ENCODE data around the gene GZF1.

Gene GZF1

GRCh38 chr20:23332467-23332866 lies 29.5 kb upstream of the GZF1 start:
- H3K4ac ChIP-seq (ENCODE audit: low read depth in 1 of 2, low read length in 2 of 2) = no peak overlapping the region
- WGBS = 51% methylated on average over 2 of the region's 2 CpGs
- no peaks in the 10 kb centered on the region for H3K9me3 ChIP-seq (ENCODE audit: control insufficient read depth, low read length)
- no peak overlapping the region for H3K4me2 ChIP-seq (ENCODE audit: low read length, poor library complexity, severe bottlenecking)
- no peak overlapping the region for H2BK120ac ChIP-seq (ENCODE audit: low read depth, low read length)
- peaks cover 11% of the 10 kb centered on the region for H3K4me1 ChIP-seq (ENCODE audit: control insufficient read depth, insufficient read depth, low read depth, low read length)
- no peak overlapping the region for H2AK5ac ChIP-seq (ENCODE audit: low read length, severe bottlenecking)
- no peak overlapping the region for H2AFZ ChIP-seq (ENCODE audit: low read depth, low read length)
- no peak overlapping the region for H4K8ac ChIP-seq (ENCODE audit: low read length)
- H3K79me1 ChIP-seq (replicated peaks; ENCODE audit: low read length, poor library complexity, severe bottlenecking) = no peaks in the 10 kb centered on the region
- DNase-seq = no peak
- H4K91ac ChIP-seq (ENCODE audit: low read length) = no peak overlapping the region
- no peak overlapping the region for H3K14ac ChIP-seq (ENCODE audit: low read length in 2 of 2)
- no peak overlapping the region for H3K27ac ChIP-seq (ENCODE audit: low read length, poor library complexity, severe bottlenecking)
- H3K18ac ChIP-seq (ENCODE audit: low read depth in 1 of 2, low read length in 2 of 2) = no peak overlapping the region
- H2BK5ac ChIP-seq (ENCODE audit: low read depth, low read length, poor library complexity, severe bottlenecking) = no peak overlapping the region
- H3K9ac ChIP-seq (ENCODE audit: low read length) = no peak overlapping the region
- no peak overlapping the region for H3K4me3 ChIP-seq (ENCODE audit: insufficient read depth in 1 of 2, low read depth in 1 of 2, low read length in 2 of 2)
- no peaks in the 10 kb centered on the region for H3K27me3 ChIP-seq (ENCODE audit: control insufficient read depth in 1 of 2, insufficient read depth in 1 of 2, low read length in 2 of 2)
- no peak overlapping the region for H2BK15ac ChIP-seq (ENCODE audit: low read depth, poor library complexity, severe bottlenecking)
- H3K23ac ChIP-seq (ENCODE audit: low read length in 2 of 2) = no peak overlapping the region
- no peak overlapping the region for H2BK12ac ChIP-seq (ENCODE audit: low read length in 2 of 2)
- H3K36me3 ChIP-seq (ENCODE audit: control insufficient read depth in 1 of 2, insufficient read depth in 2 of 2, low read depth in 1 of 2, low read length in 2 of 2) = no peaks in the 10 kb centered on the region

- Histone ChIP-seq H3K23ac (ENCODE audit: low read length in 2 of 2) (no peak overlapping the region), H2AFZ (ENCODE audit: low read depth, low read length) (no peak overlapping the region), H3K18ac (ENCODE audit: low read depth in 1 of 2, low read length in 2 of 2) (no peak overlapping the region), H3K9ac (ENCODE audit: low read length) (no peak overlapping the region), H2BK120ac (ENCODE audit: low read depth, low read length) (no peak overlapping the region), H3K4ac (ENCODE audit: low read depth in 1 of 2, low read length in 2 of 2) (no peak overlapping the region), H4K8ac (ENCODE audit: low read length) (no peak overlapping the region), H3K36me3 (ENCODE audit: control insufficient read depth in 1 of 2, insufficient read depth in 2 of 2, low read depth in 1 of 2, low read length in 2 of 2) (no peaks in the 10 kb centered on the region), H4K91ac (ENCODE audit: low read length) (no peak overlapping the region), H2BK15ac (ENCODE audit: low read depth, poor library complexity, severe bottlenecking) (no peak overlapping the region), H2BK12ac (ENCODE audit: low read length in 2 of 2) (no peak overlapping the region), H3K79me1 (replicated peaks; ENCODE audit: low read length, poor library complexity, severe bottlenecking) (no peaks in the 10 kb centered on the region), H3K9me3 (ENCODE audit: control insufficient read depth, low read length) (no peaks in the 10 kb centered on the region), H3K4me1 (ENCODE audit: control insufficient read depth, insufficient read depth, low read depth, low read length) (peaks cover 12% of the 10 kb centered on the region), H2BK5ac (ENCODE audit: low read depth, low read length, poor library complexity, severe bottlenecking) (no peak overlapping the region), H3K4me2 (ENCODE audit: low read length, poor library complexity, severe bottlenecking) (no peak overlapping the region), H3K14ac (ENCODE audit: low read length in 2 of 2) (no peak overlapping the region), H3K4me3 (ENCODE audit: insufficient read depth in 1 of 2, low read depth in 1 of 2, low read length in 2 of 2) (no peak overlapping the region), H3K27me3 (ENCODE audit: control insufficient read depth in 1 of 2, insufficient read depth in 1 of 2, low read length in 2 of 2) (no peaks in the 10 kb centered on the region), H2AK5ac (ENCODE audit: low read length, severe bottlenecking) (no peak overlapping the region), H3K27ac (ENCODE audit: low read length, poor library complexity, severe bottlenecking) (no peak overlapping the region)
- WGBS = 57% methylated on average over 3 of the region's 3 CpGs
- no peak for DNase-seq
Observed at GRCh38 chr20:23334111-23334510, 27.9 kb upstream of the GZF1 start.

- Histone ChIP-seq H4K91ac (ENCODE audit: low read length) (no peak overlapping the region), H2AFZ (ENCODE audit: low read depth, low read length) (no peak overlapping the region), H3K4ac (ENCODE audit: low read depth in 1 of 2, low read length in 2 of 2) (no peak overlapping the region), H3K14ac (ENCODE audit: low read length in 2 of 2) (peak overlapping the region in 1 of 2 experiments; percentile 59), H3K9ac (ENCODE audit: low read length) (no peak overlapping the region), H2BK120ac (ENCODE audit: low read depth, low read length) (no peak overlapping the region), H2BK15ac (ENCODE audit: low read depth, poor library complexity, severe bottlenecking) (no peak overlapping the region), H3K4me3 (ENCODE audit: insufficient read depth in 1 of 2, low read depth in 1 of 2, low read length in 2 of 2) (no peak overlapping the region), H2AK5ac (ENCODE audit: low read length, severe bottlenecking) (no peak overlapping the region), H2BK12ac (ENCODE audit: low read length in 2 of 2) (no peak overlapping the region), H3K4me1 (ENCODE audit: control insufficient read depth, insufficient read depth, low read depth, low read length) (peaks cover 17% of the 10 kb centered on the region), H3K23ac (ENCODE audit: low read length in 2 of 2) (no peak overlapping the region), H3K27ac (ENCODE audit: low read length, poor library complexity, severe bottlenecking) (no peak overlapping the region), H3K27me3 (ENCODE audit: control insufficient read depth in 1 of 2, insufficient read depth in 1 of 2, low read length in 2 of 2) (no peaks in the 10 kb centered on the region), H3K36me3 (ENCODE audit: control insufficient read depth in 1 of 2, insufficient read depth in 2 of 2, low read depth in 1 of 2, low read length in 2 of 2) (no peaks in the 10 kb centered on the region), H2BK5ac (ENCODE audit: low read depth, low read length, poor library complexity, severe bottlenecking) (no peak overlapping the region), H3K18ac (ENCODE audit: low read depth in 1 of 2, low read length in 2 of 2) (no peak overlapping the region), H4K8ac (ENCODE audit: low read length) (no peak overlapping the region), H3K9me3 (ENCODE audit: control insufficient read depth, low read length) (no peaks in the 10 kb centered on the region), H3K4me2 (ENCODE audit: low read length, poor library complexity, severe bottlenecking) (no peak overlapping the region), H3K79me1 (replicated peaks; ENCODE audit: low read length, poor library complexity, severe bottlenecking) (no peaks in the 10 kb centered on the region)
- 88% methylated on average over 5 of the region's 5 CpGs for WGBS
- no peak for DNase-seq
Observed at GRCh38 chr20:23335521-23335920, 26.5 kb upstream of the GZF1 start.

DNA sequence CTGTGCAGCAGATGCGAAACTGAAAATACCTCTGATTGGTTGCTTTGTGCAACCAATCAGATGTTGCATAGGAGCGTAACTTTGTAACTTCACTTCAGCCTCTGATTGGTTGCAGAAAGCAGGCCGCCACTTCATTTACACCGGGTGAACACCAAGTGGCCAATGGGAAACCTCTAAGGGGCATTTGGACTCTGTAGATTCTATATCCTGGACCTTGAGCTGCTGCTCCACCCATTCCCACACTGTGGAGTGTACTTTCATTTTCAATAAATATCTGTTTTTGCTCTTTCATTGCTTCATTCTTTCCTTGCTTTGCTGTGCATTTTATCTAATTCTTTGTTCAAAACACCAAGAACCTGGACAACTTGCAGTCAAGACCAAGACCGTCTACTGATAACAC lies 25.5 kb upstream of the GZF1 start:
- no peak overlapping the region for H2AK5ac ChIP-seq (ENCODE audit: low read length, severe bottlenecking)
- H3K4ac ChIP-seq (ENCODE audit: low read depth in 1 of 2, low read length in 2 of 2) = no peak overlapping the region
- H3K9me3 ChIP-seq (ENCODE audit: control insufficient read depth, low read length) = no peaks in the 10 kb centered on the region
- no peak overlapping the region for H3K23ac ChIP-seq (ENCODE audit: low read length in 2 of 2)
- no peak overlapping the region for H4K91ac ChIP-seq (ENCODE audit: low read length)
- H3K27me3 ChIP-seq (ENCODE audit: control insufficient read depth in 1 of 2, insufficient read depth in 1 of 2, low read length in 2 of 2) = peaks cover 2 to 5% of the 10 kb centered on the region in 2 experiments
- H3K27ac ChIP-seq (ENCODE audit: low read length, poor library complexity, severe bottlenecking) = no peak overlapping the region
- no peak overlapping the region for H2BK15ac ChIP-seq (ENCODE audit: low read depth, poor library complexity, severe bottlenecking)
- no peak overlapping the region for H3K4me3 ChIP-seq (ENCODE audit: insufficient read depth in 1 of 2, low read depth in 1 of 2, low read length in 2 of 2)
- H3K4me2 ChIP-seq (ENCODE audit: low read length, poor library complexity, severe bottlenecking) = no peak overlapping the region
- H2BK5ac ChIP-seq (ENCODE audit: low read depth, low read length, poor library complexity, severe bottlenecking) = no peak overlapping the region
- 90% methylated on average over 5 of the region's 5 CpGs for WGBS
- no peak overlapping the region for H4K8ac ChIP-seq (ENCODE audit: low read length)
- H2AFZ ChIP-seq (ENCODE audit: low read depth, low read length) = no peak overlapping the region
- H3K14ac ChIP-seq (ENCODE audit: low read length in 2 of 2) = no peak overlapping the region
- H3K36me3 ChIP-seq (ENCODE audit: control insufficient read depth in 1 of 2, insufficient read depth in 2 of 2, low read depth in 1 of 2, low read length in 2 of 2) = no peaks in the 10 kb centered on the region
- no peak overlapping the region for H2BK120ac ChIP-seq (ENCODE audit: low read depth, low read length)
- H3K79me1 ChIP-seq (replicated peaks; ENCODE audit: low read length, poor library complexity, severe bottlenecking) = no peaks in the 10 kb centered on the region
- no peak for DNase-seq
- H3K18ac ChIP-seq (ENCODE audit: low read depth in 1 of 2, low read length in 2 of 2) = no peak overlapping the region
- H3K9ac ChIP-seq (ENCODE audit: low read length) = no peak overlapping the region
- H3K4me1 ChIP-seq (ENCODE audit: control insufficient read depth, insufficient read depth, low read depth, low read length) = peaks cover 15% of the 10 kb centered on the region
- no peak overlapping the region for H2BK12ac ChIP-seq (ENCODE audit: low read length in 2 of 2)

All from mesenchymal stem cell (in vitro differentiated cells and primary cell).